A549 (cell line): ENCODE results near the gene ENTPD2.

ENCODE experiments used
- CBX8 ChIP-seq: fragments of 200-600 bp; sonication (generic); IDR thresholded peaks from 2 replicates; pipeline ENCODE4 v1.6.1; 2016
- CTCF ChIP-seq: fragments of >200 bp; sonication (Bioruptor Twin); formaldehyde crosslinking; IDR thresholded peaks from 3 replicates; pipeline ENCODE4 v1.5.1; 2016
- EP300 ChIP-seq, 2 experiments: fragments of >200 bp; sonication (Bioruptor Twin); formaldehyde crosslinking; IDR thresholded peaks; 2 replicates in 1 of 2; 3 replicates in 1 of 2; pipeline ENCODE4 v1.6.1; 2016 to 2017
- ESRRA ChIP-seq: fragments of 150-350 bp; IDR thresholded peaks from 2 replicates; pipeline ENCODE4 v1.6.1; 2014; ENCODE audit warnings: mild to moderate bottlenecking, low read length, borderline replicate concordance
- HDAC2 ChIP-seq: fragments of 200-600 bp; sonication (generic); IDR thresholded peaks from 2 replicates; pipeline ENCODE4 v1.6.1; 2016
- JUNB ChIP-seq: fragments of >200 bp; sonication (Bioruptor Twin); formaldehyde crosslinking; IDR thresholded peaks from 2 replicates; pipeline ENCODE4 v1.6.1; 2016
- MAZ ChIP-seq: fragments of 150-350 bp; IDR thresholded peaks from 2 replicates; pipeline ENCODE4 v1.6.1; 2014; ENCODE audit warnings: antibody characterized with exemption, low read depth, low read length, borderline replicate concordance
- NR3C1 ChIP-seq: fragments of >200 bp; sonication (Bioruptor Twin); formaldehyde crosslinking; IDR thresholded peaks from 3 replicates; pipeline ENCODE4 v1.6.1; 2017
- PBX3 ChIP-seq: IDR thresholded peaks from 2 replicates; pipeline ENCODE4 v1.6.1; 2012
- POLR2A ChIP-seq: IDR thresholded peaks from 2 replicates; pipeline ENCODE4 v1.6.1; 2012; ENCODE audit warnings: mild to moderate bottlenecking, low read length
- RAD21 ChIP-seq, 2 experiments: fragments of >200 bp in 1 of 2; sonication (Bioruptor Twin) in 1 of 2; formaldehyde crosslinking in 1 of 2; IDR thresholded peaks in 1 of 2; conservative IDR thresholded peaks in 1 of 2; 2 replicates in 1 of 2; 3 replicates in 1 of 2; pipeline ENCODE4 v1.6.1; 2012 to 2018; ENCODE audit warnings: inconsistent platforms in 1 of 2
- SMC3 ChIP-seq: fragments of >200 bp; sonication (Bioruptor Twin); formaldehyde crosslinking; IDR thresholded peaks from 3 replicates; pipeline ENCODE4 v1.6.1; 2018; ENCODE audit warnings: inconsistent platforms
- TF ChIP-seq, protein P1 (sequence below): IDR thresholded peaks from 2 replicates; pipeline ENCODE4 v1.6.1; 2012

GRCh38 chr9:137009938-137010732 is 43.7 kb downstream of the ENTPD2 start:
- no peak for TF ChIP-seq ESRRA
- TF ChIP-seq CTCF, result no peak
- TF ChIP-seq CBX8, result no peak
- TF ChIP-seq RAD21 (conservative IDR thresholded peaks at IDR 0.05 in 1 of 2, IDR thresholded peaks at IDR 0.05 in 1 of 2), result no peak
- TF ChIP-seq POLR2A, result no peak
- TF ChIP-seq HDAC2, result no peak
- no peak for TF ChIP-seq SMC3
- TF ChIP-seq NR3C1, result no peak
- no peak for TF ChIP-seq JUNB
- TF ChIP-seq EP300 (IDR thresholded peaks at IDR 0.05), result no peak
- TF ChIP-seq, protein P1, sequence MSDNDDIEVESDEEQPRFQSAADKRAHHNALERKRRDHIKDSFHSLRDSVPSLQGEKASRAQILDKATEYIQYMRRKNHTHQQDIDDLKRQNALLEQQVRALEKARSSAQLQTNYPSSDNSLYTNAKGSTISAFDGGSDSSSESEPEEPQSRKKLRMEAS, result no peak
- TF ChIP-seq MAZ, result no peak
- TF ChIP-seq PBX3, result no peak
